B cell (primary cell): ENCODE data around the gene HYLS1. TPM values are rescaled to one million over a fixed set of nuclear protein-coding genes. Genes with fewer than 3 reads are reported as not detected.
"Not testable (repeated sequence)": the region's sequence is repeated elsewhere in the genome, so short reads cannot be mapped to it uniquely, and the experiment has no call there.

ENCODE experiments used
- ATAC-seq: fragments of 200-7000 bp; cut with Tn5 transposase; one replicate; pipeline ENCODE4 v1.10.0; 2021; ENCODE audit warnings: low read depth, mild to moderate bottlenecking, moderate number of reproducible peaks, moderate library complexity
- CTCF ChIA-PET: fragments of 350-600 bp; sonication (Branson Sonifier 250); formaldehyde crosslinking; loops from one replicate; lab custom pipeline; 2021; ENCODE audit warnings: antibody characterized with exemption, inconsistent platforms; lab: Charles Lee
- POLR2A ChIA-PET: fragments of 350-600 bp; sonication (Branson Sonifier 250); formaldehyde crosslinking; loops from one replicate; lab custom pipeline; 2021; ENCODE audit warnings: antibody characterized with exemption; lab: Charles Lee
- DNase-seq: peaks from one replicate; pipeline ENCODE4 v3.0.0; 2013
- H2AFZ ChIP-seq: 2 replicates; pipeline ENCODE4 v1.6.1; 2012; ENCODE audit warnings: mild to moderate bottlenecking, low read depth, low read length; ENCODE audit not compliant: insufficient read depth, poor library complexity, severe bottlenecking
- H3K27ac ChIP-seq, 2 donors: 1 replicate in 1 of 2; 2 replicates in 1 of 2; pipeline ENCODE4 v1.5.1; 2012 to 2013; ENCODE audit warnings: low read length in 2 of 2, mild to moderate bottlenecking in 2 of 2, moderate library complexity in 1 of 2
- H3K27me3 ChIP-seq, 4 experiments: fragments of 200-600 bp in 1 of 4; sonication (generic) in 1 of 4; replicated peaks in 1 of 4; 1 replicate in 2 of 4; 2 replicates in 2 of 4; pipeline versions ENCODE4 v1.6.1 to v1.7.0; 2013 to 2016; ENCODE audit warnings: low read length in 3 of 4, mild to moderate bottlenecking in 2 of 4, mixed read lengths in 1 of 4, moderate library complexity in 1 of 4; ENCODE audit not compliant: insufficient read depth in 4 of 4, control insufficient read depth in 3 of 4; ENCODE audit errors: control extremely low read depth in 1 of 4
- H3K36me3 ChIP-seq, 2 experiments: replicated peaks in 1 of 2; 1 replicate in 1 of 2; 2 replicates in 1 of 2; pipeline versions ENCODE4 v1.6.1 to v1.7.1; 2013; ENCODE audit warnings: low read length in 1 of 2; ENCODE audit not compliant: insufficient read depth in 2 of 2, control insufficient read depth in 1 of 2; ENCODE audit errors: control extremely low read depth in 1 of 2, extremely low read depth in 1 of 2
- H3K4me1 ChIP-seq, 2 donors: fragments of 200-600 bp in 1 of 2; sonication (generic) in 1 of 2; 1 replicate in 1 of 2; 2 replicates in 1 of 2; pipeline versions ENCODE4 v1.5.1 to v1.6.1; 2013 to 2017; ENCODE audit warnings: low read length in 2 of 2; ENCODE audit not compliant: control insufficient read depth in 2 of 2, insufficient read depth in 2 of 2
- H3K4me2 ChIP-seq: replicated peaks from 2 replicates; pipeline ENCODE3; 2012; ENCODE audit warnings: mild to moderate bottlenecking, low read depth, low read length; ENCODE audit not compliant: poor library complexity, severe bottlenecking
- H3K4me3 ChIP-seq, 5 experiments: fragments of 200-600 bp in 1 of 5; sonication (generic) in 1 of 5; 1 replicate in 3 of 5; 2 replicates in 2 of 5; pipeline versions ENCODE4 v1.5.1 to v1.7.0; 2011 to 2016; ENCODE audit warnings: low read length in 4 of 5, mild to moderate bottlenecking in 4 of 5, low read depth in 2 of 5, control low read depth in 1 of 5, moderate library complexity in 1 of 5; ENCODE audit not compliant: insufficient read depth in 1 of 5; ENCODE audit errors: control extremely low read depth in 1 of 5, extremely low read depth in 1 of 5
- H3K79me2 ChIP-seq: fragments of 200-600 bp; sonication (generic); one replicate; pipeline ENCODE4 v1.6.0; 2016; ENCODE audit warnings: low read length; ENCODE audit not compliant: control insufficient read depth, insufficient read depth
- H3K9ac ChIP-seq: fragments of 200-600 bp; sonication (generic); 2 replicates; pipeline ENCODE4 v1.6.1; 2017; ENCODE audit warnings: mild to moderate bottlenecking, low read length, moderate library complexity
- H3K9me3 ChIP-seq, 3 donors: one replicate each; pipeline versions ENCODE4 v1.6.1 to v1.7.1; 2013; ENCODE audit warnings: low read length in 2 of 3; ENCODE audit not compliant: control insufficient read depth in 2 of 3, insufficient read depth in 1 of 3; ENCODE audit errors: control extremely low read depth in 1 of 3
- H4K20me1 ChIP-seq: 2 replicates; pipeline ENCODE4 v1.6.0; 2012; ENCODE audit warnings: mild to moderate bottlenecking, low read length; ENCODE audit not compliant: insufficient read depth, control insufficient read depth, poor library complexity, severe bottlenecking
- H3K27ac Mint-ChIP-seq: one replicate; pipeline ENCODE4 v1.8.0; 2021; ENCODE audit warnings: mixed read lengths
- H3K27me3 Mint-ChIP-seq: one replicate; pipeline ENCODE4 v1.8.0; 2021; ENCODE audit warnings: mixed read lengths
- H3K4me1 Mint-ChIP-seq: one replicate; pipeline ENCODE4 v1.8.0; 2021; ENCODE audit warnings: mixed read lengths
- H3K4me3 Mint-ChIP-seq: one replicate; pipeline ENCODE4 v1.8.0; 2021; ENCODE audit warnings: mixed read lengths
- H3K9me3 Mint-ChIP-seq: one replicate; pipeline ENCODE4 v1.8.0; 2022; ENCODE audit warnings: mixed read lengths; ENCODE audit not compliant: insufficient read depth
- CTCF ChIP-seq: fragments of 200-600 bp; IDR thresholded peaks from one replicate; pipeline ENCODE4 v1.8.0; 2022; ENCODE audit warnings: antibody characterized with exemption, mild to moderate bottlenecking
- EZH2 ChIP-seq: IDR thresholded peaks from 2 replicates; pipeline ENCODE4 v1.6.1; 2012; ENCODE audit warnings: borderline replicate concordance, low read depth, mild to moderate bottlenecking, moderate library complexity, low read length; ENCODE audit not compliant: insufficient read depth, poor library complexity, severe bottlenecking
- WGBS: methylation state at CpG from one replicate; pipeline ENCODE4 v1.1.5; 2013; ENCODE audit warnings: missing lambda C conversion rate; ENCODE audit not compliant: insufficient coverage; 5-methylcytosine and 5-hydroxymethylcytosine counted together
- intact Hi-C: fragments of 100-400 bp; cut with micrococcal nuclease; formaldehyde crosslinking; loops from one replicate; pipeline ENCODE4 v1.10.0; 2022
- polyA plus RNA-seq: library from polyadenylated mRNA; depleted of rRNA; stranded (reverse); fragments of >200 nt; gene quantifications from 2 replicates; pipeline ENCODE4 v1.2.3, GENCODE V29; 2012
- total RNA-seq, 2 donors: library from RNA; stranded (reverse); fragments of 120-200 nt in 1 of 2; gene quantifications; 1 replicate in 1 of 2; 2 replicates in 1 of 2; pipeline versions ENCODE4 v1.2.3 to v1.2.4, GENCODE V29; 2013 to 2022

The HYLS1 gene
- total and polyA plus RNA-seq, 2 donors (not counting 1 experiment from before 2014, with no cell fraction given), result 3.1 to 9.4 TPM

- Mint-ChIP-seq H3K4me1 (peaks cover 24% of the 10 kb centered on the region), H3K9me3 (no peaks in the 10 kb centered on the region), H3K27ac (no peak overlapping the region), H3K4me3 (peak overlapping the region; percentile 80), H3K27me3 (peaks cover 38% of the 10 kb centered on the region)
- ChIA-PET CTCF (no interaction called here), POLR2A (interaction anchor here (2.3 kb wide), 1 partner anchor 18 kb away, joined by 17 read pairs; the partner anchor contains the start of gene HYLS1)
- 62% methylated on average over 8 of the region's 11 CpGs for WGBS
- no peak overlapping the region for H3K27ac ChIP-seq
- H3K4me2 ChIP-seq, result peak overlapping the region; percentile 83
- peak overlapping the region in 3 of 5 experiments; percentile 71 to 98 (median 81) for H3K4me3 ChIP-seq
- H3K36me3 ChIP-seq, result peaks cover 2 to 3% of the 10 kb centered on the region in 2 experiments
- no peak for TF ChIP-seq CTCF
- TF ChIP-seq EZH2, result no peak
- intact Hi-C loops, result loop anchor here (5.0 kb wide), 1 partner anchor 952 kb away; the partner anchor contains the start of gene CCDC15
- peaks cover 23 to 26% of the 10 kb centered on the region in 2 donors for H3K4me1 ChIP-seq
- H3K79me2 ChIP-seq, result peaks cover 23% of the 10 kb centered on the region
- ATAC-seq, result no peak
- peak; percentile 8 for DNase-seq
- peak overlapping the region; percentile 93 for H2AFZ ChIP-seq
- H3K9ac ChIP-seq, result peak overlapping the region; percentile 91
- peaks cover 0 to 7% (median 3%) of the 10 kb centered on the region in 3 donors for H3K9me3 ChIP-seq
- H4K20me1 ChIP-seq, result no peaks in the 10 kb centered on the region
- peaks cover 0 to 29% (median 19%) of the 10 kb centered on the region in 4 experiments for H3K27me3 ChIP-seq
These were observed 17.2 kb downstream of the HYLS1 start for GRCh38 chr11:125904678-125905077.

DNA sequence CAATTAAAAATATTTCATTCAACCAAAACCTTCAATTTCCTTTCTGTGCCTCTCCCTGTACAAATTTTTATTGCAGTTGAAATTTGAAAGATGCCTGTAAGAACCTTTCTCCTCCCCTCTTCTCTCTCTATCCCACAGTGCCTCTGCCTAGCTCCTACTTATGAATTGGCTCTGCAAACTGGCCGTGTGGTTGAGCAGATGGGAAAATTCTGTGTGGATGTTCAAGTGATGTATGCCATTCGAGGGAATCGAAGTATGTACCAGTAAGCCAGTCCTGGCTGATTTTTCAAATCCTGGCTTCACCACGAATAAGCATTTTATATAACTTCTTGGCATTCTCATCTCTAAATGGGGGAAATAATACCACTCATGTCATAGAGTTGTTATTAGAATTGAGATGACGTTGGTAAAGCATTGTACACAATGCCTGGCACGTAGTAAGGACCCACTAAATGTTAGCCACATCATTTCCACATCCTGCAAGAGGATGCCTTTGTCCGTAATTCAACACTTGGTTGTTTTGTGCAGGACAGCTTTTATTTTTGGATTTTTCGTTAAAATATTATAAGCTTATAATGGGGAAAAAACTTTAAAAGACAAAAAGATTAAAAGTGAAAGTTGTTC is 22.9 kb downstream of the HYLS1 start:
- peaks cover 43% of the 10 kb centered on the region for H3K27me3 Mint-ChIP-seq
- no CpG with 5 or more reads among the region's 8 CpGs for WGBS
- ATAC-seq, result no peak
- Histone ChIP-seq H3K27ac (no peak overlapping the region), H3K9ac (no peak overlapping the region), H4K20me1 (no peaks in the 10 kb centered on the region), H2AFZ (no peak overlapping the region), H3K4me1 (no peaks in the 10 kb centered on the region), H3K9me3 (peaks cover 0 to 3% (median 0%) of the 10 kb centered on the region in 3 donors), H3K36me3 (no peaks in the 10 kb centered on the region), H3K27me3 (peaks cover 0 to 12% (median 8%) of the 10 kb centered on the region in 4 experiments), H3K4me2 (no peak overlapping the region), H3K79me2 (no peaks in the 10 kb centered on the region), H3K4me3 (no peak overlapping the region)
- H3K27ac Mint-ChIP-seq, result no peak overlapping the region
- no peak overlapping the region for H3K4me3 Mint-ChIP-seq
- ChIA-PET CTCF (no interaction called here), POLR2A (no interaction called here)
- H3K4me1 Mint-ChIP-seq, result no peaks in the 10 kb centered on the region
- intact Hi-C loops, result no loop called here
- DNase-seq, result no peak
- TF ChIP-seq EZH2, result no peak
- no peak for TF ChIP-seq CTCF
- H3K9me3 Mint-ChIP-seq, result no peaks in the 10 kb centered on the region

DNA sequence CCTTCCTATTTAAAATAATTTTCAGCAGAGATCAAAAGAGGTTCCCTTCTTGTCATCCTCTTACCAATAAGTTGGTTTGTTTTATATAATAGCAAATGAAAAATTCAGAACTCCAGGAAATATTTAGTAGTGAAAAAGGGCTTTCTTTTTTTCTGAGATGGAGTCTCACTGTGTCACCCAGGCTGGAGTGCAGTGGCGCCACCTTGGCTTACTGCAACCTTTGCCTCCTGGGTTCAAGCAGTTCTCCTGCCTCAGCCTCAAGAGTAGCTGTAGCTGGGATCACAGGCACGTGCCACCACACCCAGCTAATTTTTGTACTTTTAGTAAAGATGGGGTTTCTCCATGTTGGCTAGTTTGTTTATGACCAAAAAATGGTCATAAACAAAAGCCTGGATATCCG is 27.1 kb downstream of the HYLS1 start:
- H3K4me1 ChIP-seq, H3K79me2 ChIP-seq, H3K9me3 ChIP-seq, H3K4me1 Mint-ChIP-seq, intact Hi-C loops, ATAC-seq, H3K27ac ChIP-seq, H3K9ac ChIP-seq, H2AFZ ChIP-seq, H3K36me3 ChIP-seq, CTCF ChIA-PET, H3K4me2 ChIP-seq, H3K9me3 Mint-ChIP-seq, H3K4me3 ChIP-seq, H4K20me1 ChIP-seq, H3K27ac Mint-ChIP-seq, DNase-seq, H3K4me3 Mint-ChIP-seq, H3K27me3 ChIP-seq, POLR2A ChIA-PET: not testable (repeated sequence)
- H3K27me3 Mint-ChIP-seq, result peaks cover 46% of the 10 kb centered on the region
- 100% methylated on average over 2 of the region's 3 CpGs for WGBS
